ENCODE measurements around the gene TP53BP2.
"Not testable (repeated sequence)": the region's sequence is repeated elsewhere in the genome, so short reads cannot be mapped to it uniquely, and the experiment has no call there.

The TP53BP2 gene

DNA sequence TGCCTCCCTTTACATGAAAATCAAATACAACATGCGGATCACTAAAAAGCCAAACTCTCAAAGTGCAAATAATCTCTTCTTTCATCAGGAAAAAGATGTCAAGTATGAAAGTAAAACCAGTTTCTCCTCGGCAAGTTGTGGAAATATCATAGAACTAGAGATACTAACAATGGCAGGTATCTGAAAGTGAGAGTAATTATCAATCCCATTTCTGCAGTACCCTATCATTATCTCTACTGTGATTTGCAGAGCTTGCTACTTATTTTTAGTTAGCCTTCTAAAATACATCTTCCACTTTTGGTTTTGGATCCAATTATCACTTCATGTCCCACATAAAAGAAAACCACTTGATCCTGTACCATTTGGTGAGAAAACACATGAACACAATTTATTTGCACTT, 3.0 kb downstream of the TP53BP2 start:
- Histone ChIP-seq H3K4me3 (replicated peaks; ENCODE audit: low read depth, low read length) (no peak overlapping the region), H3K36me3 (ENCODE audit: control insufficient read depth, insufficient read depth, low read length) (no peaks in the 10 kb centered on the region), H3K27me3 (replicated peaks; ENCODE audit: control insufficient read depth, insufficient read depth, low read length) (no peaks in the 10 kb centered on the region)
- DNase-seq (ENCODE audit: extremely low read depth, insufficient read length): peak; percentile 31
- TF ChIP-seq CTCF (IDR thresholded peaks at IDR 0.05; ENCODE audit: insufficient read depth, low read length, poor library complexity, severe bottlenecking): no peak

DNA sequence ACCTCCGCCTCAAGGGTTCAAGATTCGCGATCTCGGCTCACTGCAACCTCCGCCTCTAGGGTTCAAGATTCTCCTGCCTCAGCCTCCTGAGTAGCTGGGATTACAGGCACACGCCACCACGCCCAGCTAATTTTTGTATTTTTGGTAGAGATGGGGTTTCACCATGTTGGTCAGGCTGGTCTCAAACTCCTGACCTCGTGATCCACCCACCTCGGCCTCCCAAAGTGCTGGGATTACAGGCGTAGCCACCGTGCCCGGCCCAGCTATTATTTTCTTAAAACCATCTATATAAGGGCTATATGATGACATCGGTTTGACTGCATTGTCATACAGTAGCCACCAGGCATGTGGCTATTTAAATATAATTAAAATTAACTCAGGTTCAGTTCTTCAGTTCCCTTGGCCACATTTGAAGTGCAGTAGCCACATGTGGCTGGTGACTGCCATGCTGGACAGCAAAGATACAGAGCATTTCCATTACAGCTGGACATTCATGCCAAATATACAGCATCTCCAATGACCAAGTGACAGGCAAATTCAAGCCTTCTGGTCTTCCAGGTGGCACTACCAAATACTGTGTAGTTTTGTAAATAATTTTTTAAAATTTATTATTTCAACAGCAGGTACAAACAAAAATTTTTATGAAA, 3.6 kb downstream of the TP53BP2 start:
- DNase-seq (ENCODE audit: extremely low read depth, insufficient read length); H3K27me3 ChIP-seq (replicated peaks; ENCODE audit: control insufficient read depth, insufficient read depth, low read length); H3K4me3 ChIP-seq (replicated peaks; ENCODE audit: low read depth, low read length); H3K36me3 ChIP-seq (ENCODE audit: control insufficient read depth, insufficient read depth, low read length): not testable (repeated sequence)

DNA sequence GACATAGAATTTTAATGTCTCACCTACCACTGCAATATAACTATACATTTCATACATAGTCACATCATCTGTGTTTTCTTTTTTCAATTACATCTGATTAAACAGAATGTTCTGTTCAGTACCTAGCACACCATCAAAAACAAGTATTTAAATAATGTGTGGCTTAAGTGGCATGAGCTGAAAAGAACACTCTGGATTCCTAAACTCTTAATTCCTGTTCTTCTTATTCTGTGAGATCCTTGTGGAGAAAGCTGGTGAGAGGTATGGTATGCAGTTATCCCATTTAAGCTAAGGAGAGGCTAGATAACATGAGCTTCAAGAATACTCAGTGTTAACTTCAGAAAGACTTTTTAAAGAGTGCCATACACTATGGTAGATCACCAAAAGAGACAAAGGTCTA, 5.5 kb downstream of the TP53BP2 start:
- TF ChIP-seq CTCF (IDR thresholded peaks at IDR 0.05; ENCODE audit: insufficient read depth, low read length, poor library complexity, severe bottlenecking): no peak
- H3K36me3 ChIP-seq (ENCODE audit: control insufficient read depth, insufficient read depth, low read length): no peaks in the 10 kb centered on the region
- DNase-seq (ENCODE audit: extremely low read depth, insufficient read length): no peak
- no peaks in the 10 kb centered on the region for H3K27me3 ChIP-seq (replicated peaks; ENCODE audit: control insufficient read depth, insufficient read depth, low read length)
- no peak overlapping the region for H3K4me3 ChIP-seq (replicated peaks; ENCODE audit: low read depth, low read length)

DNA sequence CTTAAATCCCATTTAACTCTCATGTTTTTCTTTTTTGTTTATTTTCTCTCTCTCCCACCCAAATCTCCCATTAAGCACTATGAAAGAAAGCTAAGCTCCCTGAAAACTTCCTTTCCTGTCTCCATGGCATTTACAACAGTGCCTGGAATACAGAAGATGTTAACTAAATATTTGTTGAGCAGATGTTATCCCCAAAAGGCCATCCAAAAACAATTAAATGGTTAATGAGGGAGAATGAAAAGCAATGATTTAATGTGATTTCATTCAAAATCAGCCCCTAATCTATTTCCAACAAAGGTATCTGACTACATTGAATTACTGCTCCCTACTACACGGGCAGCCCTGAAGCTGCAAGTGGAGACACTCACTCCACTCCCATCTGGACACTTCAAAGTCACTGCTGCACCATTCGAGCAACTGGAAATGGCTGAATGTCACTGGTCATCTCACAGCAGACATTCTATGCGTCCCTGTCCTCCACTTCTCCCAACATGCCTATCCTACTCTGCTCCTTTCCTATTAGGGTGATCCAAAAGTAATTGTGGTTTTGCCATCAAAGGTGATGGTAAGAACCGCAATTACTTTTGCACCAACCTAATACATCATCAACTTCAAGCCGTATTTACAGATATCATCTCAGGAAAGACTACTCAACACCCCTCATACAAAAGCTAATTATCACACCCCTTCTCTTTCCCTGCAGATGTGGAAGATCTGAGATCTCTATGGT, 7.5 kb downstream of the TP53BP2 start:
- Histone ChIP-seq H3K36me3 (ENCODE audit: control insufficient read depth, insufficient read depth, low read length) (no peaks in the 10 kb centered on the region), H3K4me3 (replicated peaks; ENCODE audit: low read depth, low read length) (no peak overlapping the region), H3K27me3 (replicated peaks; ENCODE audit: control insufficient read depth, insufficient read depth, low read length) (no peaks in the 10 kb centered on the region)
- no peak for DNase-seq (ENCODE audit: extremely low read depth, insufficient read length)
- no peak for TF ChIP-seq CTCF (IDR thresholded peaks at IDR 0.05; ENCODE audit: insufficient read depth, low read length, poor library complexity, severe bottlenecking)

DNA sequence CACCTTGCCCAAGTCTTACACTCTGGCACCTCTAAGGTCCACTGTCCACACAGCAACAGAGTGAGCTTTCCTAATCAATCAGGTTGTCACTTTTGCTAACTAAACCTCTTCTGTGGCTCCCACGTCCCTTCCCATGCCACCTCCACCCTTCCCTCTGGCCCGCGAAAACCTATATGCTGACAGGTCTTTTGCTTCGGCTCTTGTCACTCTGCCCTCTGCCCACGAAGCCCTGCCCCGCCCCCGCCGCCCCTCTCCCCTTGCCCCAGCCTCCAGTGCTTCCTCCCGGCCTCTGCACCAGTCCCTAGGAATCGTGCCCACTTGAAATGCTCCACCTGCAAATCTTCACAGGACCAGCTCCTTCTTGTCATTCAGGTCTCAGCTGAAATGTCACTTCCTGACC, 8.1 kb downstream of the TP53BP2 start:
- Histone ChIP-seq H3K4me3 (replicated peaks; ENCODE audit: low read depth, low read length) (no peak overlapping the region), H3K27me3 (replicated peaks; ENCODE audit: control insufficient read depth, insufficient read depth, low read length) (no peaks in the 10 kb centered on the region), H3K36me3 (ENCODE audit: control insufficient read depth, insufficient read depth, low read length) (no peaks in the 10 kb centered on the region)
- DNase-seq (ENCODE audit: extremely low read depth, insufficient read length): no peak
- TF ChIP-seq CTCF (IDR thresholded peaks at IDR 0.05; ENCODE audit: insufficient read depth, low read length, poor library complexity, severe bottlenecking): no peak

- Histone ChIP-seq H3K36me3 (ENCODE audit: control insufficient read depth, insufficient read depth, low read length) (no peaks in the 10 kb centered on the region), H3K27me3 (replicated peaks; ENCODE audit: control insufficient read depth, insufficient read depth, low read length) (no peaks in the 10 kb centered on the region), H3K4me3 (replicated peaks; ENCODE audit: low read depth, low read length) (no peak overlapping the region)
- TF ChIP-seq CTCF (IDR thresholded peaks at IDR 0.05; ENCODE audit: insufficient read depth, low read length, poor library complexity, severe bottlenecking): no peak
- no peak for DNase-seq (ENCODE audit: extremely low read depth, insufficient read length)
Observed at GRCh38 chr1:223837206-223837605, 8.5 kb downstream of the TP53BP2 start.
